Measurements from ENCODE around the gene CAMKMT. TPM values are rescaled to one million over a fixed set of nuclear protein-coding genes. Genes with fewer than 3 reads are reported as not detected.

CAMKMT gene
- total RNA-seq, 1 experiment from 2014 or later: 2.7 TPM

- POLR2A ChIA-PET (ENCODE audit: unreplicated experiment): interaction anchor here (0.7 kb wide), 2 partner anchors 19 to 703 kb away, joined by 3 to 5 read pairs; no protein-coding TSS in a partner anchor
- ATAC-seq: peak; percentile 37
- CTCF ChIA-PET: no interaction called here
- no peak overlapping the region for H2AFZ ChIP-seq (ENCODE audit: low read length)
- no peaks in the 10 kb centered on the region for H3K9me2 ChIP-seq (replicated peaks; ENCODE audit: low read length)
- no peaks in the 10 kb centered on the region for H3K9me3 ChIP-seq (ENCODE audit: low read length)
- H3K27me3 ChIP-seq (ENCODE audit: low read length): no peaks in the 10 kb centered on the region
- H3K4me2 ChIP-seq (ENCODE audit: low read length): peak overlapping the region; percentile 81
- DNase-seq: peak; percentile 19
- no TSS peak for BruUV-seq (replicated peaks)
- H3F3A ChIP-seq (ENCODE audit: low read length, unreplicated experiment): no peaks in the 10 kb centered on the region
- peak overlapping the region; percentile 38; the same call in 1 of the 2 replicates for H3K4me3 ChIP-seq (ENCODE audit: low read length)
- H3K27ac ChIP-seq (ENCODE audit: low read length): peak overlapping the region; percentile 87
- H3K4me1 ChIP-seq (ENCODE audit: insufficient read depth, low read length): peaks cover 20% of the 10 kb centered on the region
- TF ChIP-seq EZH2phosphoT487 (IDR thresholded peaks at IDR 0.05; ENCODE audit: borderline replicate concordance, low read length) (no peak), EZH2 (IDR thresholded peaks at IDR 0.05; ENCODE audit: low read length, unreplicated experiment) (no peak)
- TF ChIP-seq, protein P1, sequence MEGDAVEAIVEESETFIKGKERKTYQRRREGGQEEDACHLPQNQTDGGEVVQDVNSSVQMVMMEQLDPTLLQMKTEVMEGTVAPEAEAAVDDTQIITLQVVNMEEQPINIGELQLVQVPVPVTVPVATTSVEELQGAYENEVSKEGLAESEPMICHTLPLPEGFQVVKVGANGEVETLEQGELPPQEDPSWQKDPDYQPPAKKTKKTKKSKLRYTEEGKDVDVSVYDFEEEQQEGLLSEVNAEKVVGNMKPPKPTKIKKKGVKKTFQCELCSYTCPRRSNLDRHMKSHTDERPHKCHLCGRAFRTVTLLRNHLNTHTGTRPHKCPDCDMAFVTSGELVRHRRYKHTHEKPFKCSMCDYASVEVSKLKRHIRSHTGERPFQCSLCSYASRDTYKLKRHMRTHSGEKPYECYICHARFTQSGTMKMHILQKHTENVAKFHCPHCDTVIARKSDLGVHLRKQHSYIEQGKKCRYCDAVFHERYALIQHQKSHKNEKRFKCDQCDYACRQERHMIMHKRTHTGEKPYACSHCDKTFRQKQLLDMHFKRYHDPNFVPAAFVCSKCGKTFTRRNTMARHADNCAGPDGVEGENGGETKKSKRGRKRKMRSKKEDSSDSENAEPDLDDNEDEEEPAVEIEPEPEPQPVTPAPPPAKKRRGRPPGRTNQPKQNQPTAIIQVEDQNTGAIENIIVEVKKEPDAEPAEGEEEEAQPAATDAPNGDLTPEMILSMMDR (conservative IDR thresholded peaks at IDR 0.05; ENCODE audit: low read depth, low read length): no peak
- H4K20me1 ChIP-seq (ENCODE audit: low read length): no peaks in the 10 kb centered on the region
- H3K9ac ChIP-seq (ENCODE audit: low read length): no peak overlapping the region; the same call in 1 of the 2 replicates
- intact Hi-C loops (cut with micrococcal nuclease): loop anchor here (2.0 kb wide), 1 partner anchor 17 kb away; no protein-coding TSS in a partner anchor
- H3K36me3 ChIP-seq (ENCODE audit: low read depth, low read length): no peaks in the 10 kb centered on the region
- H3K79me2 ChIP-seq (ENCODE audit: low read length): no peaks in the 10 kb centered on the region
Measured at GRCh38 chr2:44747794-44748193, 386.0 kb downstream of the CAMKMT start.

- Histone ChIP-seq H3F3A (ENCODE audit: low read length, unreplicated experiment) (no peaks in the 10 kb centered on the region), H3K4me3 (ENCODE audit: low read length) (no peak overlapping the region), H3K27me3 (ENCODE audit: low read length) (no peaks in the 10 kb centered on the region), H3K4me1 (ENCODE audit: insufficient read depth, low read length) (peaks cover 14% of the 10 kb centered on the region), H3K36me3 (ENCODE audit: low read depth, low read length) (no peaks in the 10 kb centered on the region), H3K9me3 (ENCODE audit: low read length) (no peaks in the 10 kb centered on the region), H3K27ac (ENCODE audit: low read length) (no peak overlapping the region), H3K9me2 (replicated peaks; ENCODE audit: low read length) (no peaks in the 10 kb centered on the region), H3K9ac (ENCODE audit: low read length) (no peak overlapping the region), H2AFZ (ENCODE audit: low read length) (no peak overlapping the region), H3K4me2 (ENCODE audit: low read length) (no peak overlapping the region), H3K79me2 (ENCODE audit: low read length) (no peaks in the 10 kb centered on the region), H4K20me1 (ENCODE audit: low read length) (no peaks in the 10 kb centered on the region)
- intact Hi-C loops (cut with micrococcal nuclease): no loop called here
- POLR2A ChIA-PET (ENCODE audit: unreplicated experiment): no interaction called here
- no peak for TF ChIP-seq EZH2 (IDR thresholded peaks at IDR 0.05; ENCODE audit: low read length, unreplicated experiment)
- TF ChIP-seq EZH2phosphoT487 (IDR thresholded peaks at IDR 0.05; ENCODE audit: borderline replicate concordance, low read length): no peak
- TF ChIP-seq, protein P1 (conservative IDR thresholded peaks at IDR 0.05; ENCODE audit: low read depth, low read length): no peak
- BruUV-seq (replicated peaks): no TSS peak
- ATAC-seq: no peak
- CTCF ChIA-PET: no interaction called here
- no peak for DNase-seq
Measured at GRCh38 chr2:44751754-44752479, 390.2 kb downstream of the CAMKMT start.

GRCh38 chr2:44752761-44753160, 391.0 kb downstream of the CAMKMT start:
- peaks cover 6% of the 10 kb centered on the region for H3K4me1 ChIP-seq (ENCODE audit: insufficient read depth, low read length)
- no peaks in the 10 kb centered on the region for H3K9me2 ChIP-seq (replicated peaks; ENCODE audit: low read length)
- H3K79me2 ChIP-seq (ENCODE audit: low read length): no peaks in the 10 kb centered on the region
- H3K9ac ChIP-seq (ENCODE audit: low read length): no peak overlapping the region
- H4K20me1 ChIP-seq (ENCODE audit: low read length): no peaks in the 10 kb centered on the region
- ATAC-seq (no peak), DNase-seq (no peak)
- H3K4me2 ChIP-seq (ENCODE audit: low read length): no peak overlapping the region
- no peak overlapping the region for H2AFZ ChIP-seq (ENCODE audit: low read length)
- intact Hi-C loops (cut with micrococcal nuclease): no loop called here
- CTCF ChIA-PET: no interaction called here
- H3K27me3 ChIP-seq (ENCODE audit: low read length): no peaks in the 10 kb centered on the region
- H3F3A ChIP-seq (ENCODE audit: low read length, unreplicated experiment): no peaks in the 10 kb centered on the region
- H3K4me3 ChIP-seq (ENCODE audit: low read length): no peak overlapping the region
- TF ChIP-seq EZH2 (IDR thresholded peaks at IDR 0.05; ENCODE audit: low read length, unreplicated experiment): no peak
- no peak for TF ChIP-seq EZH2phosphoT487 (IDR thresholded peaks at IDR 0.05; ENCODE audit: borderline replicate concordance, low read length)
- TF ChIP-seq, protein P1 (conservative IDR thresholded peaks at IDR 0.05; ENCODE audit: low read depth, low read length): no peak
- POLR2A ChIA-PET (ENCODE audit: unreplicated experiment): no interaction called here
- H3K36me3 ChIP-seq (ENCODE audit: low read depth, low read length): no peaks in the 10 kb centered on the region
- no peak overlapping the region for H3K27ac ChIP-seq (ENCODE audit: low read length)
- H3K9me3 ChIP-seq (ENCODE audit: low read length): no peaks in the 10 kb centered on the region
- no TSS peak for BruUV-seq (replicated peaks)

Data from PC-3 (cell line).